OCI-LY1 (cell line): ENCODE data around the gene GP1BB.

Experiments
- H2AFZ ChIP-seq: fragments of 200-600 bp; sonication (generic), shearing (Covaris generic); 2 replicates; pipeline ENCODE4 v1.6.0; 2014; ENCODE audit warnings: antibody characterized with exemption, mild to moderate bottlenecking, low read length
- H3F3A ChIP-seq: fragments of 200-600 bp; sonication (generic), shearing (Covaris generic); 2 replicates; pipeline ENCODE4 v1.6.0; 2014; ENCODE audit warnings: mild to moderate bottlenecking, antibody characterized with exemption, low read length, moderate library complexity; ENCODE audit not compliant: insufficient read depth
- H3K27ac ChIP-seq: fragments of 200-600 bp; sonication (generic); 2 replicates; pipeline ENCODE4 v1.5.1; 2014; ENCODE audit warnings: low read length, mixed run types, mild to moderate bottlenecking, low read depth; ENCODE audit not compliant: poor library complexity, severe bottlenecking
- H3K27me3 ChIP-seq: fragments of 200-600 bp; sonication (generic); 2 replicates; pipeline ENCODE4 v1.6.0; 2014; ENCODE audit warnings: antibody characterized with exemption, mild to moderate bottlenecking, low read length, moderate library complexity; ENCODE audit not compliant: insufficient read depth
- H3K36me3 ChIP-seq: fragments of 200-600 bp; sonication (generic); 2 replicates; pipeline ENCODE4 v1.6.1; 2014; ENCODE audit warnings: mild to moderate bottlenecking, antibody characterized with exemption, low read length, moderate library complexity, mixed read lengths; ENCODE audit not compliant: insufficient read depth
- H3K4me1 ChIP-seq: fragments of 200-600 bp; sonication (generic); 2 replicates; pipeline ENCODE4 v1.5.1; 2014; ENCODE audit warnings: mild to moderate bottlenecking, low read length, moderate library complexity; ENCODE audit not compliant: insufficient read depth, severe bottlenecking
- H3K4me2 ChIP-seq: fragments of 200-600 bp; sonication (generic), shearing (Covaris generic); 2 replicates; pipeline ENCODE4 v1.6.1; 2014; ENCODE audit warnings: low read length
- H3K4me3 ChIP-seq: fragments of 200-600 bp; sonication (generic); 2 replicates; pipeline ENCODE4 v1.5.1; 2014; ENCODE audit warnings: low read length, low read depth, mild to moderate bottlenecking, mixed read lengths; ENCODE audit not compliant: poor library complexity, severe bottlenecking
- H3K79me2 ChIP-seq: fragments of 200-600 bp; shearing (Covaris generic); 2 replicates; pipeline ENCODE4 v1.6.1; 2016; ENCODE audit warnings: mixed run types, low read length, mixed read lengths; ENCODE audit not compliant: insufficient read depth
- H3K9ac ChIP-seq: fragments of 200-600 bp; sonication (generic), shearing (Covaris generic); 2 replicates; pipeline ENCODE4 v1.6.1; 2014; ENCODE audit warnings: mild to moderate bottlenecking, low read length, mixed read lengths
- H3K9me2 ChIP-seq: fragments of 200-600 bp; sonication (generic), shearing (Covaris generic); 2 replicates; pipeline ENCODE4 v1.6.1; 2014; ENCODE audit warnings: low read depth, mild to moderate bottlenecking, low read length, mixed read lengths
- H3K9me3 ChIP-seq: fragments of 200-600 bp; shearing (Covaris generic); 2 replicates; pipeline ENCODE4 v1.6.1; 2014; ENCODE audit warnings: low read length, mixed read lengths
- H4K20me1 ChIP-seq: fragments of 200-600 bp; sonication (generic), shearing (Covaris generic); 2 replicates; pipeline ENCODE4 v1.6.0; 2016; ENCODE audit warnings: mild to moderate bottlenecking, low read length; ENCODE audit not compliant: insufficient read depth
- CTCF ChIP-seq: fragments of 200-600 bp; sonication (generic), shearing (Covaris generic); IDR thresholded peaks from 2 replicates; pipeline ENCODE4 v1.5.1; 2017; ENCODE audit warnings: mild to moderate bottlenecking, antibody characterized with exemption, low read length, moderate library complexity, mixed read lengths
- EZH2 ChIP-seq: fragments of 200-600 bp; sonication (generic), shearing (Covaris generic); IDR thresholded peaks from 2 replicates; pipeline ENCODE4 v1.8.0; 2017; ENCODE audit warnings: borderline replicate concordance, mixed run types, mild to moderate bottlenecking, antibody characterized with exemption, low read length, moderate library complexity, mixed read lengths

GP1BB gene

GRCh38 chr22:19761725-19762567, 38.6 kb downstream of the GP1BB start:
- H3K27me3 ChIP-seq, result peaks cover 17% of the 10 kb centered on the region
- TF ChIP-seq CTCF, result no peak
- no peak for TF ChIP-seq EZH2

GRCh38 chr22:19762568-19763457, 39.5 kb downstream of the GP1BB start:
- H3K9me2 ChIP-seq, result no peaks in the 10 kb centered on the region
- H3K4me1 ChIP-seq, result peaks cover 8% of the 10 kb centered on the region
- peaks cover 17% of the 10 kb centered on the region for H3K27me3 ChIP-seq
- H3K4me3 ChIP-seq, result no peak overlapping the region
- no peaks in the 10 kb centered on the region for H3K79me2 ChIP-seq
- no peak overlapping the region for H3K4me2 ChIP-seq
- H3F3A ChIP-seq, result no peaks in the 10 kb centered on the region
- no peaks in the 10 kb centered on the region for H3K36me3 ChIP-seq
- H3K27ac ChIP-seq, result no peak overlapping the region
- no peak overlapping the region for H3K9ac ChIP-seq
- H3K9me3 ChIP-seq, result no peaks in the 10 kb centered on the region
- no peaks in the 10 kb centered on the region for H4K20me1 ChIP-seq
- H2AFZ ChIP-seq, result no peak overlapping the region
- no peak for TF ChIP-seq CTCF
- TF ChIP-seq EZH2, result no peak

More at GRCh38 chr22:19761725-19762567, 38.6 kb downstream of the GP1BB start:
- Histone ChIP-seq H4K20me1 (no peaks in the 10 kb centered on the region), H3K4me2 (no peak overlapping the region), H2AFZ (no peak overlapping the region), H3K4me3 (no peak overlapping the region), H3F3A (no peaks in the 10 kb centered on the region), H3K9ac (no peak overlapping the region), H3K4me1 (peaks cover 9% of the 10 kb centered on the region), H3K79me2 (no peaks in the 10 kb centered on the region), H3K36me3 (no peaks in the 10 kb centered on the region), H3K9me3 (no peaks in the 10 kb centered on the region), H3K27ac (no peak overlapping the region), H3K9me2 (no peaks in the 10 kb centered on the region)

GRCh38 chr22:19763458-19764298, 40.3 kb downstream of the GP1BB start:
- no peaks in the 10 kb centered on the region for H3K9me2 ChIP-seq
- H3K9me3 ChIP-seq, result no peaks in the 10 kb centered on the region
- no peak overlapping the region for H3K4me2 ChIP-seq
- H3K27ac ChIP-seq, result no peak overlapping the region
- no peak overlapping the region for H3K4me3 ChIP-seq
- H3K27me3 ChIP-seq, result peaks cover 17% of the 10 kb centered on the region
- no peaks in the 10 kb centered on the region for H3K79me2 ChIP-seq
- H3K36me3 ChIP-seq, result no peaks in the 10 kb centered on the region
- TF ChIP-seq EZH2 (no peak), CTCF (no peak)
- H4K20me1 ChIP-seq, result no peaks in the 10 kb centered on the region
- H2AFZ ChIP-seq, result no peak overlapping the region
- no peaks in the 10 kb centered on the region for H3F3A ChIP-seq
- H3K4me1 ChIP-seq, result peaks cover 8% of the 10 kb centered on the region
- H3K9ac ChIP-seq, result no peak overlapping the region
